AG04450 (cell line): Measurements from ENCODE around the gene SV2C. TPM values are rescaled to one million over a fixed set of nuclear protein-coding genes. Genes with fewer than 3 reads are reported as not detected.
"Not testable (repeated sequence)": the region's sequence is repeated elsewhere in the genome, so short reads cannot be mapped to it uniquely, and the experiment has no call there.

Source experiments
- CTCF ChIA-PET: fragments of 300-600, 350-600 bp; formaldehyde crosslinking; extraction: SDS; loops from one replicate; lab custom pipeline; 2022; ENCODE audit warnings: antibody characterized with exemption, inconsistent platforms; lab: Charles Lee
- POLR2A ChIA-PET: fragments of 350-600 bp; formaldehyde crosslinking; extraction: SDS; loops from one replicate; lab custom pipeline; 2021; ENCODE audit warnings: antibody characterized with exemption, inconsistent platforms; lab: Yijun Ruan, JAX
- DNase-seq: peaks from one replicate; pipeline ENCODE4 v3.0.0-alpha.2; 2011; ENCODE audit warnings: low read depth, low spot score
- H3K27ac ChIP-seq: one replicate; pipeline ENCODE4 v1.5.1; 2012; ENCODE audit warnings: low read depth, low read length, control low read depth
- H3K27me3 ChIP-seq: one replicate; pipeline ENCODE4 v1.6.0; 2012; ENCODE audit warnings: low read length; ENCODE audit not compliant: control insufficient read depth, insufficient read depth
- H3K4me3 ChIP-seq: 2 replicates; pipeline ENCODE4 v1.5.1; 2011; ENCODE audit warnings: mild to moderate bottlenecking, low read depth, low read length, control low read depth
- H3K9me3 ChIP-seq: 2 replicates; pipeline ENCODE4 v1.5.1; 2012; ENCODE audit warnings: low read length; ENCODE audit not compliant: control insufficient read depth, insufficient read depth
- polyA plus RNA-seq: library from polyadenylated mRNA; depleted of rRNA; stranded (reverse); fragments of >200 nt; gene quantifications from 2 replicates; pipeline ENCODE4 v1.2.3, GENCODE V29; 2011
- TF ChIP-seq, protein P1 (sequence below): IDR thresholded peaks from 2 replicates; pipeline ENCODE4 v1.5.1; 2011; ENCODE audit warnings: low read depth, low read length, control low read depth, inconsistent platforms

The SV2C gene
- polyA plus RNA-seq, 1 experiment: not detected

DNA sequence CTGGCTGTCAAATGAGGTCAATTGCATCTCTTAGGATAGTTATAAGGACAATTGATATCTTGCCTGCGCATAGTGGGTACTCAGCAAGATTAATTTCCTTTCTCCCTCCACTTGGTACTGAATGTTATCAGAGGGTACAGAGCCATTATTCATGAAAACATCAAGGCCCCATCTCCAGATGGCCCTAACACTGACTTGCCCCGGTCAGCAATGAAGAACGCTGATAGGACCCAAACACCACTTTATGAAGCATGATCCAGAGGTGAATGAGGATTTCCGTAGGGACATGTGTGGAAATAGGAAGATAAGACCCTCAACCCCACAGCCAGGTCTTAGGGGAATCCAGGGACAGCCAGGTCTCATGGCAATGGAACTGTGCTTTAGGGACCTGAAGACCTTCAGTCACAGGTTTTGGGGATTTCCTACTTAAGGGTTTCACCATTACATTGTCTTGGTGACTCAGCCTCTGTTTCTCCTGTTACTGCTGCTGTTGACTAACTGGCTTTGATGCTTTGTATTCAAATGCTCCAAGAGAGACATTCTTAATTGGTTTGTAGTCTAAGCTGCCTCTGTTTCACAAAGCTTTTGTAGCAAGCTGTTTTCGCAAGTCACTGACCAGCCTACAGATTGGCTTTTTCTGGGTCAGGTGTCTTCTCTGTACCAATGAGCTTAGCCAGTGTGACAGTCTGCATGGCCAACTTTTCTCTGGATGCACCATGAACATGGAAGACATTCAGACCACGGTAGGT, 284.6 kb downstream of the SV2C start:
- ChIA-PET POLR2A (no interaction called here), CTCF (no interaction called here)
- DNase-seq: no peak
- H3K4me3 ChIP-seq: no peak overlapping the region
- H3K27me3 ChIP-seq: peaks cover 2% of the 10 kb centered on the region
- no peaks in the 10 kb centered on the region for H3K9me3 ChIP-seq
- H3K27ac ChIP-seq: no peak overlapping the region
- TF ChIP-seq, protein P1, sequence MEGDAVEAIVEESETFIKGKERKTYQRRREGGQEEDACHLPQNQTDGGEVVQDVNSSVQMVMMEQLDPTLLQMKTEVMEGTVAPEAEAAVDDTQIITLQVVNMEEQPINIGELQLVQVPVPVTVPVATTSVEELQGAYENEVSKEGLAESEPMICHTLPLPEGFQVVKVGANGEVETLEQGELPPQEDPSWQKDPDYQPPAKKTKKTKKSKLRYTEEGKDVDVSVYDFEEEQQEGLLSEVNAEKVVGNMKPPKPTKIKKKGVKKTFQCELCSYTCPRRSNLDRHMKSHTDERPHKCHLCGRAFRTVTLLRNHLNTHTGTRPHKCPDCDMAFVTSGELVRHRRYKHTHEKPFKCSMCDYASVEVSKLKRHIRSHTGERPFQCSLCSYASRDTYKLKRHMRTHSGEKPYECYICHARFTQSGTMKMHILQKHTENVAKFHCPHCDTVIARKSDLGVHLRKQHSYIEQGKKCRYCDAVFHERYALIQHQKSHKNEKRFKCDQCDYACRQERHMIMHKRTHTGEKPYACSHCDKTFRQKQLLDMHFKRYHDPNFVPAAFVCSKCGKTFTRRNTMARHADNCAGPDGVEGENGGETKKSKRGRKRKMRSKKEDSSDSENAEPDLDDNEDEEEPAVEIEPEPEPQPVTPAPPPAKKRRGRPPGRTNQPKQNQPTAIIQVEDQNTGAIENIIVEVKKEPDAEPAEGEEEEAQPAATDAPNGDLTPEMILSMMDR: no peak

DNA sequence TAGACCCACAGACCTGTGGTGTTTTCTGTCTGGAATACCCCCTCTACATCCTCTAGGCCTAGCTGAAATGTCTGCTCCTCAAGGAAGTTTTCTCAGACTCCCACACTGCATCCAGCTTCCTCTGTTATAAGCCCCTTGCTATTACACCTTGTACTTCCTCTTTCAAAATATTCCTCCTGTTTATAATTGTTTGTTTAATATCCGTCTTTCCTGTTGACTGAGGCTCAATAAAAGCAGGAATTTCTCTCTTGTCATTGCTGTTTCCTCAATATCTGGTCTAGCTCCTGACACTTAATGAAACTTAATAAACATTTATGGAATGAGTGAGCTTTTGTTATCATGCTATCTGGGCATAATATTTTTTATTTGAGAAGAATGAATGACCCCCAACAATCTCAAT, 285.8 kb downstream of the SV2C start:
- H3K27ac ChIP-seq: no peak overlapping the region
- ChIA-PET CTCF (no interaction called here), POLR2A (no interaction called here)
- H3K9me3 ChIP-seq: no peaks in the 10 kb centered on the region
- peaks cover 2% of the 10 kb centered on the region for H3K27me3 ChIP-seq
- H3K4me3 ChIP-seq: no peak overlapping the region
- TF ChIP-seq, protein P1: no peak
- DNase-seq: no peak

DNA sequence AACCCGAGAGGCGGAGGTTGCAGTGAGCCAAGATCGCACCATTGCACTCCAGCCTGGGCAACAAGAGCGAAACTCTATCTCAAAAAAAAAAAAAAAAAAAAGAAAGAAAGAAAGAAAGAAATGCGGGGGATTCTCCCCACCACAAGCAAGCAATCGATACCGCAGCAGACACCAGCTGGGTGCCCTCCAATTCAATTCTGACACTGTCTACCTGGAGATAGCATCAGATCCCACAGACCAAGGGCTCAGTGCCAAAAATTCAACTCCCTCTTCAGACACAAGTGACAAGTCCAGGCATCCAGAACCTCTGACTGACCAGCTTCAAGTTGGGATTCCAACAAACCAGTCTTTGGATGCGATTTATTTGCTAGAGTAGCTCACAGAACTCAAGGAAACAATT, 286.5 kb downstream of the SV2C start:
- DNase-seq, POLR2A ChIA-PET, CTCF ChIA-PET, H3K27me3 ChIP-seq, H3K27ac ChIP-seq, H3K4me3 ChIP-seq, H3K9me3 ChIP-seq: not testable (repeated sequence)

DNA sequence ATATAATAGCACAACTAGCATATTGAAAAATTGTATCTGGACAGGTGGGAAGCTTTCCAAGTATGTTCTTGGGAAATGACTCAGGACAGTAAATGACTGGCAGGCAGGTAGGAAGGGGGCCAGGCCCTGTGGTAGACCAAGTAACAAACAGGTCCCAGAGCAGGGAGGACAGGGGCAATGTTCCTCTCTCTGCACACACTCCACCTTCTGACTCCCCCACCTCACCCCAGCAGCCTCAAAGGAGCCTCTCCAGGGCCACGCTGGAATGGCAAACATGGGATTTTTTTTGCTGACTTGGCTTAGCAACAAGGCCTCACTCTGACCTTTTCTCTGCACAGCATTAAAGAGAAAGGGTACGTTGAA, 288.8 kb downstream of the SV2C start:
- Histone ChIP-seq H3K27ac (no peak overlapping the region), H3K9me3 (no peaks in the 10 kb centered on the region), H3K27me3 (peaks cover 2% of the 10 kb centered on the region), H3K4me3 (no peak overlapping the region)
- DNase-seq: no peak
- TF ChIP-seq, protein P1: no peak
- POLR2A ChIA-PET: no interaction called here
- CTCF ChIA-PET: interaction anchor here (0.7 kb wide), 1 partner anchor 405 kb away, joined by 3 read pairs; no protein-coding TSS in a partner anchor

DNA sequence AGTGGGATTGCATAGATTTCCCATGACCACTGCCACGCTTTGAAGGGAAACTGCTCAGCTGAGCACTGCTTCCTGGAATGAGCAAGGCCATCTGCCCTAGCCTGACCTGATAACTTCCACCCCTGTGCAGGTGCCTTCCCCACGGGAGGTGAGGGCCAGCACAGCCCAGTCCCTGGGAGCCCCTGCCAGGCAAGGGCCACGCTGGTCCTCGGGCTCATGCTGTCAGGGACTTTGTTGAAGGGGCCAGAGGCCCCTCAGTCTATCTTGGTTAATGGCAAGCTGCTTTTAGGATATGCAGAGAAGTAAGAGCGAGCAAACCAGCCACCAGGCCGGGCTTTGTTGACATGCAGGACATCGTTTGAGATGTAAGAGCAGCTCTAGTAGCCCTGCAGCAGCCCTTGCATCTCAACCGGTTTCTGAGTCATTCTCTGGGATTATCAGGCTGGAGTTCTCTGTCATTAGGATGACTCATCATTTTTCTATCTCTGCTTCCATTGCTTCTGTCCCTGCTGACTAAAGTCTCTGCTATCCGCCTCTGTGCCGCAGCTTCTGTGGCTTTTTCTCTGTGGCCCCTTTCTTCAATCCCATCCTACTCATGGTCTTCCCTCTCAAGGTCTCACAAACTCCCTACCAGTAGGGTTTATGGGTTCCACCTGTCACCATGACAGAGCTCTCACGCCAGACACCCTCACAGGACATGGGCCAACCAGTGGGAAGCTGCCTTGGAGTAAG, 289.3 kb downstream of the SV2C start:
- TF ChIP-seq, protein P1: no peak
- no peaks in the 10 kb centered on the region for H3K9me3 ChIP-seq
- POLR2A ChIA-PET: no interaction called here
- peak; percentile 77 for DNase-seq
- peak overlapping the region; percentile 47 for H3K27ac ChIP-seq
- CTCF ChIA-PET: interaction anchor here (0.7 kb wide), 1 partner anchor 404 kb away, joined by 3 read pairs; no protein-coding TSS in a partner anchor
- peaks cover under 1% of the 10 kb centered on the region for H3K27me3 ChIP-seq
- no peak overlapping the region for H3K4me3 ChIP-seq
